A549 (cell line): ENCODE results near the gene PDCD4.

Source experiments
- CTCF ChIP-seq: fragments of >200 bp; sonication (Bioruptor Twin); formaldehyde crosslinking; IDR thresholded peaks from 3 replicates; pipeline ENCODE4 v1.5.1; 2016
- E2F6 ChIP-seq: IDR thresholded peaks from 2 replicates; pipeline ENCODE4 v1.6.1; 2012; ENCODE audit warnings: low read depth, borderline replicate concordance
- ELK1 ChIP-seq: fragments of 150-350 bp; IDR thresholded peaks from 2 replicates; pipeline ENCODE4 v1.6.1; 2014; ENCODE audit warnings: low read depth, mild to moderate bottlenecking, low read length
- EP300 ChIP-seq, 2 experiments: fragments of >200 bp; sonication (Bioruptor Twin); formaldehyde crosslinking; IDR thresholded peaks; 2 replicates in 1 of 2; 3 replicates in 1 of 2; pipeline ENCODE4 v1.6.1; 2016 to 2017
- ESRRA ChIP-seq: fragments of 150-350 bp; IDR thresholded peaks from 2 replicates; pipeline ENCODE4 v1.6.1; 2014; ENCODE audit warnings: mild to moderate bottlenecking, low read length, borderline replicate concordance
- MAFK ChIP-seq: fragments of 450-650 bp; IDR thresholded peaks from 2 replicates; pipeline ENCODE4 v1.6.1; 2014; ENCODE audit not compliant: partially characterized antibody
- MAX ChIP-seq: IDR thresholded peaks from 2 replicates; pipeline ENCODE4 v1.6.1; 2012
- NPAS2 ChIP-seq: fragments of 250-450 bp; sonication (Bioruptor Pico); IDR thresholded peaks from 2 replicates; pipeline ENCODE4 v1.8.0; 2022; ENCODE audit warnings: mild to moderate bottlenecking, moderate library complexity, borderline replicate concordance
- PHF8 ChIP-seq: fragments of 200-600 bp; sonication (generic); IDR thresholded peaks from 2 replicates; pipeline ENCODE4 v1.6.1; 2016; ENCODE audit warnings: low read depth, mild to moderate bottlenecking, antibody characterized with exemption, moderate library complexity, borderline replicate concordance
- RAD21 ChIP-seq, 2 experiments: fragments of >200 bp in 1 of 2; sonication (Bioruptor Twin) in 1 of 2; formaldehyde crosslinking in 1 of 2; IDR thresholded peaks in 1 of 2; conservative IDR thresholded peaks in 1 of 2; 2 replicates in 1 of 2; 3 replicates in 1 of 2; pipeline ENCODE4 v1.6.1; 2012 to 2018; ENCODE audit warnings: inconsistent platforms in 1 of 2
- REST ChIP-seq: fragments of 200-600 bp; sonication (generic); IDR thresholded peaks from 2 replicates; pipeline ENCODE4 v1.6.1; 2016; ENCODE audit warnings: antibody characterized with exemption, mild to moderate bottlenecking, moderate library complexity
- RFX5 ChIP-seq: fragments of 450-650 bp; IDR thresholded peaks from 2 replicates; pipeline ENCODE4 v1.7.1; 2014; ENCODE audit warnings: antibody characterized with exemption, mild to moderate bottlenecking, moderate library complexity
- SMC3 ChIP-seq: fragments of >200 bp; sonication (Bioruptor Twin); formaldehyde crosslinking; IDR thresholded peaks from 3 replicates; pipeline ENCODE4 v1.6.1; 2018; ENCODE audit warnings: inconsistent platforms

GRCh38 chr10:110861930-110862649 is 9.6 kb upstream of the PDCD4 start:
- TF ChIP-seq SMC3 = no peak
- TF ChIP-seq CTCF = no peak
- TF ChIP-seq E2F6 = no peak
- no peak for TF ChIP-seq ESRRA
- no peak for TF ChIP-seq REST
- no peak for TF ChIP-seq ELK1
- no peak for TF ChIP-seq RAD21 (conservative IDR thresholded peaks at IDR 0.05 in 1 of 2, IDR thresholded peaks at IDR 0.05 in 1 of 2)
- no peak for TF ChIP-seq NPAS2 (CRISPR knock-in tag)
- TF ChIP-seq MAX = no peak
- TF ChIP-seq RFX5 = no peak
- no peak for TF ChIP-seq PHF8
- no peak for TF ChIP-seq MAFK
- TF ChIP-seq EP300 (IDR thresholded peaks at IDR 0.05) = no peak
